Bronchial epithelial cell (primary cell): Measurements from ENCODE around the gene KDSR. TPM values are rescaled to one million over a fixed set of nuclear protein-coding genes. Genes with fewer than 3 reads are reported as not detected.

Experiments used
- DNase-seq: peaks from one replicate; pipeline ENCODE4 v3.0.0-alpha.2; 2010; ENCODE audit warnings: low read depth
- FAIRE-seq: peaks from 2 replicates; lab custom pipeline; 2011; peaks lifted over from hg19 to GRCh38; lab: Jason Lieb, UNC
- H3K27me3 ChIP-seq: 2 replicates; pipeline ENCODE4 v1.5.1; 2011; ENCODE audit warnings: low read length; ENCODE audit not compliant: control insufficient read depth, insufficient read depth
- H3K36me3 ChIP-seq: 2 replicates; pipeline ENCODE4 v1.5.1; 2011; ENCODE audit warnings: low read length; ENCODE audit not compliant: control insufficient read depth, insufficient read depth
- H3K4me3 ChIP-seq: 2 replicates; pipeline ENCODE4 v1.5.1; 2011; ENCODE audit warnings: mild to moderate bottlenecking, low read depth, low read length, control low read depth
- total RNA-seq: library from RNA; depleted of rRNA; stranded (reverse); fragments of >200 nt; gene quantifications from 2 replicates; pipeline ENCODE4 v1.2.1, GENCODE V29; 2014
- TF ChIP-seq, protein P1 (sequence below): IDR thresholded peaks from 2 replicates; pipeline ENCODE4 v1.5.1; 2011; ENCODE audit warnings: mild to moderate bottlenecking, moderate library complexity, low read length, control low read depth, inconsistent platforms; ENCODE audit not compliant: insufficient read depth, severe bottlenecking

KDSR gene, protein sequence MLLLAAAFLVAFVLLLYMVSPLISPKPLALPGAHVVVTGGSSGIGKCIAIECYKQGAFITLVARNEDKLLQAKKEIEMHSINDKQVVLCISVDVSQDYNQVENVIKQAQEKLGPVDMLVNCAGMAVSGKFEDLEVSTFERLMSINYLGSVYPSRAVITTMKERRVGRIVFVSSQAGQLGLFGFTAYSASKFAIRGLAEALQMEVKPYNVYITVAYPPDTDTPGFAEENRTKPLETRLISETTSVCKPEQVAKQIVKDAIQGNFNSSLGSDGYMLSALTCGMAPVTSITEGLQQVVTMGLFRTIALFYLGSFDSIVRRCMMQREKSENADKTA
- total RNA-seq: 18.4 and 40.5 TPM in 2 replicates

DNA sequence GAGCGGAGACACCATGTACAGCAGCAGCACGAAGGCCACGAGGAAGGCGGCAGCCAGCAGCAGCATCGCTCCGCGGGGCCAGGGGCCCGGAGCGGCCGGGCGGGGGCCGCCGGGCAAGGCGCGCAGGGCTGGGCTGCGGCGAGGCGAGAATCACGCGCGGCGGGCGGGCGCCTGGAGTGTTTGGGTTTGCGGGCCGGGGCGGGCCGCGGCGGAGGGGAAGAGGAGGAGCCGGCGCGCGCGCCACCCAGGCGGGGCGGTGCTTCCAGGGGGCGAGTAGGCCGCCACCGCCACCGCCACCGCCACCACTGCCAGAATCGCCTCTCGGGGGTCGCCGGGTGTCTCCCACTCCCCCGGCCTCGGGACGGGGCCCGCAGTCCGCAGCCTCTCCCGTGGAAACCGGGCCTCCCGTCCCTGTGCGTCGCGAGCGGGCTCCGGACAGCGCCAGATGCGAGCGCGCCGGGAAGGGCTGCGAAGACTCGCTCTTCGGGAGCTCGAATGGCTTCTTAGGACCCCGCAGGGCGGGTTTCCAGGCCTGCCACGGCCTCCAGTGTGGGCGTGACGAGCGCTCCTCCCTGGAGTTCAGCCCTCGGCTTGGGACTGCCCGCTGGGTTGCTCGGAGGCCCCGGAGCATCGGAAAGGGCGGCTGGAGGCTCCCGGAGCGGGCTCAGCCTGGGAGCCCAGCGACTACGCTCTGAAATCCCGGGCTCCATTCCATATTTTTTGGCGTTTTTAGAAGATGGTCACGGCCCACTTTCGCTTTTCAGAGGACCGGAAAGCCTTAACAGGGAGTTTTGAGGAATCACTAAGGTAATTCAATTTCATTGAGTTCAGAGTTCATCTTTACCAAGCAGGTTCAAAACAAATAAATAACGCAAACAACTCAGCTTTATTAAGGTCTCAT lies at the start of gene KDSR:
Gene KDSR (minus strand): TSS at position 154 of the 901 bp plus-strand sequence. CDS start 88 bp downstream, at position 66.
- Histone ChIP-seq H3K36me3 (peaks cover 2% of the 10 kb centered on the region), H3K4me3 (peak within 1 kb of the TSS; percentile 90), H3K27me3 (no peaks in the 10 kb centered on the region)
- TF ChIP-seq, protein P1, sequence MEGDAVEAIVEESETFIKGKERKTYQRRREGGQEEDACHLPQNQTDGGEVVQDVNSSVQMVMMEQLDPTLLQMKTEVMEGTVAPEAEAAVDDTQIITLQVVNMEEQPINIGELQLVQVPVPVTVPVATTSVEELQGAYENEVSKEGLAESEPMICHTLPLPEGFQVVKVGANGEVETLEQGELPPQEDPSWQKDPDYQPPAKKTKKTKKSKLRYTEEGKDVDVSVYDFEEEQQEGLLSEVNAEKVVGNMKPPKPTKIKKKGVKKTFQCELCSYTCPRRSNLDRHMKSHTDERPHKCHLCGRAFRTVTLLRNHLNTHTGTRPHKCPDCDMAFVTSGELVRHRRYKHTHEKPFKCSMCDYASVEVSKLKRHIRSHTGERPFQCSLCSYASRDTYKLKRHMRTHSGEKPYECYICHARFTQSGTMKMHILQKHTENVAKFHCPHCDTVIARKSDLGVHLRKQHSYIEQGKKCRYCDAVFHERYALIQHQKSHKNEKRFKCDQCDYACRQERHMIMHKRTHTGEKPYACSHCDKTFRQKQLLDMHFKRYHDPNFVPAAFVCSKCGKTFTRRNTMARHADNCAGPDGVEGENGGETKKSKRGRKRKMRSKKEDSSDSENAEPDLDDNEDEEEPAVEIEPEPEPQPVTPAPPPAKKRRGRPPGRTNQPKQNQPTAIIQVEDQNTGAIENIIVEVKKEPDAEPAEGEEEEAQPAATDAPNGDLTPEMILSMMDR: no peak
- DNase-seq (peak; percentile 93), FAIRE-seq (no peak)

DNA sequence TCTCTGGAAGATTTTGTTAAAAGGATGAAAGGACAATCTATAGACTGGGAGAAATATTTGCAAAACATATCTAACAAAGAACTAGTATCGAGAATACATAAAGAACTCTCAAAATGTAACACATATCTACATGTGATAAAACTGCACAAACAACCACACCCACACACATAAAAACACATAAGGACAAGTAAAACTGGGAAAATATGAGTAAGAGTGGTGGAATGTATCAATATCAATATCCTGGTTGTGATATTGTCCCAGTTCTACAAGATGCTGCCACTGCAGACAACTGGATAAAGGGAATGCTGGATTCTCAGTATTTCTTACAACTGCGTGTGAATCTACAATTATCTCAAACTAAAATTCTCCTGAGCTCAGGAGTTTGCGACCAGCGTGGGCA lies 45.9 kb upstream of the KDSR start:
- Histone ChIP-seq H3K36me3 (peaks cover 11% of the 10 kb centered on the region), H3K27me3 (no peaks in the 10 kb centered on the region), H3K4me3 (no peak overlapping the region)
- TF ChIP-seq, protein P1: no peak
- FAIRE-seq (no peak), DNase-seq (no peak)

DNA sequence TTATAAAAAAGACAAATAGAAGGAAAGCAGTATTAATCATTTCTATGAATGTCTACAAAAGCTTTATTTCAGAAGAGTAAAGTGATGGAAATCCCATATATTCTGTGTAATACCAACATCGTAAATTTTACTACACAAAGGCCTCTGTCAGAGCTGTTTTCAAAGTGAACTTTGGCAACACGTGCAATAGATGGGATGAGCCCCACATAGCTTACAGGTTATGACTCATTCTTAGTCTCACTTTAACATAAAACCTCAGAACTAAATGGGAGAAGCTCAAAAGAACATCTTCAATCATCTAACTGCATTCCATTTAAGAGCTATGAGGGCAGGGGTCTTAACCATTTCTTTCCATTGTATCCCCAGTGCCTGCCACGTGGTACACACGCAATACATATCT lies 43.8 kb upstream of the KDSR start:
- peak; percentile 66 for DNase-seq
- H3K36me3 ChIP-seq: peaks cover 10% of the 10 kb centered on the region
- H3K4me3 ChIP-seq: no peak overlapping the region
- no peak for FAIRE-seq
- TF ChIP-seq, protein P1: no peak
- no peaks in the 10 kb centered on the region for H3K27me3 ChIP-seq

DNA sequence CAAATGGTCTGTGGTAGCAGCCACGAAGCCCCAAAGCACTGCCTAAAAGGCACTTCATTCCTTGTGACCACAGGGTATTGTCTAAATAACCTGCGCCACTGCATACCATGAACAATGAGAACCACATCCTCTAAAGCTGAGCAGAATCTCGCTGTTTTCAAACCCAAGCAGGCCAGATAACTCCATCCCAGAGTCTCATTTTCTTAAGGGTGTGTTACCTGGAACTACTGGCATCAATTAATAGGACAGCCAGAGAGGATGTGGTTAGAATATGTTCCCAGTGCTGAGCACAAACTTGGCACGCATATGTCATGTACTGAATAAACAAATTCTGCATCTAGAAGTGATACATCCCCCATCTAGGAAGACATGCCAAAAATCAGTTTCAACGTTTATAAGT lies 42.3 kb upstream of the KDSR start:
- peak; percentile 41 for DNase-seq
- Histone ChIP-seq H3K36me3 (peaks cover 7% of the 10 kb centered on the region), H3K4me3 (no peak overlapping the region), H3K27me3 (no peaks in the 10 kb centered on the region)
- FAIRE-seq: peak; percentile 58
- TF ChIP-seq, protein P1: no peak

DNA sequence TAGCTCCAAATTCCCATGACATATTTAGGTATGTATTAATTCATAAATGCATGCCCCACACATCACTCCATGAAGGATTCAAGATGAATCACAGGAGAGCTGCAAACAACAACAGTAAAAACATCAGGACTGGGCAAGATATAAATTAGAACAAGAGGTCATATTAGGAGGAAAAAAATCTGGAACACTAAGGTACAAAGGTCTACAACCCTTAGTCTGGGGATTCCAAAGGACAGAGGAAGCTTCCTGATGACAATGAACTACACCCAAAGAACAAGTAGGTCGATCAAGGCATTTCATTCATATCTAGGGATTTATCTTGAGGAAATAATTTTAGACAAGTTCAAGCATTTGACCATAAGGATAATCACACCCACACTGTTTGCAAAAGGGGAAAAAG lies 40.7 kb upstream of the KDSR start:
- peaks cover 10% of the 10 kb centered on the region for H3K36me3 ChIP-seq
- DNase-seq (peak; percentile 29), FAIRE-seq (no peak)
- no peak overlapping the region for H3K4me3 ChIP-seq
- TF ChIP-seq, protein P1: no peak
- H3K27me3 ChIP-seq: no peaks in the 10 kb centered on the region
